Type B pancreatic cell (in vitro differentiated cells): ENCODE measurements around the gene HHAT. TPM values are rescaled to one million over a fixed set of nuclear protein-coding genes. Genes with fewer than 3 reads are reported as not detected.

Experiments used
- DNase-seq: peaks from one replicate; pipeline ENCODE4 v3.0.0; 2021; ENCODE audit warnings: mixed read lengths; ENCODE audit not compliant: unreplicated experiment; ENCODE audit errors: extremely low spot score
- H3K27ac Mint-ChIP-seq: 2 replicates; pipeline ENCODE4 v1.8.0; 2021; ENCODE audit warnings: mild to moderate bottlenecking, mixed read lengths
- H3K27me3 Mint-ChIP-seq: 2 replicates; pipeline ENCODE4 v1.8.0; 2021; ENCODE audit warnings: mixed read lengths
- H3K36me3 Mint-ChIP-seq: 2 replicates; pipeline ENCODE4 v1.8.0; 2021; ENCODE audit warnings: mixed read lengths
- H3K4me1 Mint-ChIP-seq: one replicate; pipeline ENCODE4 v1.8.0; 2021; ENCODE audit warnings: mixed read lengths; ENCODE audit not compliant: unreplicated experiment
- H3K4me3 Mint-ChIP-seq: 2 replicates; pipeline ENCODE4 v1.8.0; 2021; ENCODE audit warnings: mild to moderate bottlenecking, mixed read lengths
- H3K9me3 Mint-ChIP-seq: 2 replicates; pipeline ENCODE4 v1.8.0; 2021; ENCODE audit warnings: mixed read lengths
- total RNA-seq: library from RNA; stranded (reverse); gene quantifications from 2 replicates; pipeline ENCODE4 v1.2.1, GENCODE V29; 2021; ENCODE audit warnings: low replicate concordance
- TF ChIP-seq, protein P1 (sequence below): fragments of 200-600 bp; sonication (generic); conservative IDR thresholded peaks from 2 replicates; pipeline ENCODE4 v1.5.0; 2021; ENCODE audit warnings: antibody characterized with exemption, mild to moderate bottlenecking

HHAT gene
- total RNA-seq, 1 donor from 2014 or later, result 9.0 TPM

DNA sequence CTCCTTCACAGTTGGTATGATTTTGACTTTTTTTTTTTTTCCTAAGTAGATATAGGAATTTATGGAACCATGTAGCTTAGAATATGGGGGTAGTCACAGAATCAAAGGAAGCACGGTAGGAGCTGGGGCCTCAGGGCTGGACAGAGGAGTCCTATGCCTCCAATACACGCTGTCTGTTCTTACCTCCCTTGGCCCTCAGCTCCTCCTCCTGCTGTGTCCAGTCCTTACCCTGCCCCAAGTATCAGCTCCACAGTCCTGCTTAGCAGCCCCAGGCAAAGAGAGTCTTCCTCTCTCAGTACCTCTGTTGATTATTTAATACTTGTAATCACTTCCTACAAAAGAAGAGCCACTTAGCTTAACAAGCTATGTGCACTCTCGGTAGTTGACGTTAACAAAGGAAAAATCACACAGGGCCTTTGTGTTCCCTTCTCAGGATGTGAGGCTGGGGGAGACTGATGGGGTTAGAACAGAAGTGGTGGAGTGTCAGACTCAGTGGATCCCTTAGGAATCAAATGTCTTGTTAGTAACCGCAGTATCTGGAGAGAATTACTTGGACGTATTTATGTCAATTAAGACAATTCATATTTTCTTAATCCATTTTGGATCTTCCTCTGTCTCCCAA is 292.3 kb downstream of the HHAT start:
- no peaks in the 10 kb centered on the region for H3K9me3 Mint-ChIP-seq
- no peak overlapping the region for H3K4me3 Mint-ChIP-seq
- H3K27ac Mint-ChIP-seq, result no peak overlapping the region
- DNase-seq, result no peak
- peaks cover 16% of the 10 kb centered on the region for H3K4me1 Mint-ChIP-seq
- TF ChIP-seq, protein P1, sequence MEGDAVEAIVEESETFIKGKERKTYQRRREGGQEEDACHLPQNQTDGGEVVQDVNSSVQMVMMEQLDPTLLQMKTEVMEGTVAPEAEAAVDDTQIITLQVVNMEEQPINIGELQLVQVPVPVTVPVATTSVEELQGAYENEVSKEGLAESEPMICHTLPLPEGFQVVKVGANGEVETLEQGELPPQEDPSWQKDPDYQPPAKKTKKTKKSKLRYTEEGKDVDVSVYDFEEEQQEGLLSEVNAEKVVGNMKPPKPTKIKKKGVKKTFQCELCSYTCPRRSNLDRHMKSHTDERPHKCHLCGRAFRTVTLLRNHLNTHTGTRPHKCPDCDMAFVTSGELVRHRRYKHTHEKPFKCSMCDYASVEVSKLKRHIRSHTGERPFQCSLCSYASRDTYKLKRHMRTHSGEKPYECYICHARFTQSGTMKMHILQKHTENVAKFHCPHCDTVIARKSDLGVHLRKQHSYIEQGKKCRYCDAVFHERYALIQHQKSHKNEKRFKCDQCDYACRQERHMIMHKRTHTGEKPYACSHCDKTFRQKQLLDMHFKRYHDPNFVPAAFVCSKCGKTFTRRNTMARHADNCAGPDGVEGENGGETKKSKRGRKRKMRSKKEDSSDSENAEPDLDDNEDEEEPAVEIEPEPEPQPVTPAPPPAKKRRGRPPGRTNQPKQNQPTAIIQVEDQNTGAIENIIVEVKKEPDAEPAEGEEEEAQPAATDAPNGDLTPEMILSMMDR, result no peak
- no peaks in the 10 kb centered on the region for H3K27me3 Mint-ChIP-seq
- H3K36me3 Mint-ChIP-seq, result no peaks in the 10 kb centered on the region

DNA sequence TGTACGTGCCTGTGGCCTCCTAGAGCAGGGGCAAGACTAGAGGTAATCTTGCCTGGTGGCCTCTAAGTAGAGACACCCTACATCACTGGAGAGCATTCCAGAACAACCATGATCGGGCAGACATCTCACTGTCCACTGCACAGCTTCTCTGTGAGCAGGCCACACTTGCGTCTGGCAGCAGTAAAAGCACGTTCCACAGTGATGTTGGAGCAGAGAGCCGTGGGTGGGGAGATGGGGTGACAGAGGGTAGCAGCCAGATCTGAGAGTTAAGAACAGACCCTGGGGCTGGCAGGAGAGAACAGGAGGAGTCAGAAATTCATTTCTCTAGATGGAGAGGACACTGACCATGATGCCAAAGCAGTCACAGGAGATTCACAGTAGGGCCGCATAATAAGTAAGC is 293.0 kb downstream of the HHAT start:
- Mint-ChIP-seq H3K9me3 (no peaks in the 10 kb centered on the region), H3K4me3 (no peak overlapping the region), H3K27ac (no peak overlapping the region), H3K36me3 (no peaks in the 10 kb centered on the region), H3K27me3 (no peaks in the 10 kb centered on the region), H3K4me1 (peaks cover 16% of the 10 kb centered on the region)
- DNase-seq, result no peak
- TF ChIP-seq, protein P1, result no peak

DNA sequence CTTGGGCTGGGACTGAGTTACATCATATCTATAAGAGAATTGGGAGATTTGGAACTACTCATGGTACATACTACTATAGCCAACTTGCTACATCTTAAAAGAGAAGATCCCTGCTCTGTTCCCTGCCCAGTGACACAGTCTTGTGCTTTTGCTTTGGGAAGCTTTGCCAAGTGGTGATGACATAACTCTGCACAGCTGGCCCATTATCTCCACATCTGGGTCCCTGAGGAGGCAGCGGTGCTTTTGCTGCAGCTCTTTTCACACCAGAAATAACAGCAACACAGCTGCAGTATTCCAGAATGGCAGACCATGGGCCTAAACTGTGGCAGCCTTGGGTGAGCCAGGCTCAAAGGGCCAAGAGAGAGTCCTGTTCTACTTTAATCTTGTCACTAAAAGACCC is 296.0 kb downstream of the HHAT start:
- Mint-ChIP-seq H3K36me3 (no peaks in the 10 kb centered on the region), H3K9me3 (no peaks in the 10 kb centered on the region), H3K27ac (no peak overlapping the region), H3K4me3 (no peak overlapping the region), H3K4me1 (peaks cover 13% of the 10 kb centered on the region), H3K27me3 (no peaks in the 10 kb centered on the region)
- TF ChIP-seq, protein P1, result no peak
- no peak for DNase-seq

DNA sequence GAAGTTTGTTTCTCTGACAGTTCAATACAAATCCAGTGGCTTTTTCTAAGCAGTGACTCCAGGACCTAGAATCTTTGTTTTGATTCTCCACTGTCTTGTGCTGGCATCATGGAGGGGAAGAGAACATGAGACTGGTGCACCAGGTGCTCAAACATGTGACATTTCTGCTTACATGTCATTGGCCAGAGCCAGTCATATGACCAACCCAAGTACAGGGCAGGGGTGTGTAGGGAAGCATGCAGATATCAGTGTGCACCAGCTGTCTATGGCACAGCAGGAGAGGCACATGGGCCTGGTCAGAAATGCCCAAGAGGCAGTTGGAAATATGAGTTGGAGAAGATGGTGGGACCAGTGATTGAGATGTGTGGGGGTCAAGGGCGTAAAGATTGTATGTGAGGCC is 297.0 kb downstream of the HHAT start:
- H3K9me3 Mint-ChIP-seq, result no peaks in the 10 kb centered on the region
- H3K27ac Mint-ChIP-seq, result no peak overlapping the region
- no peaks in the 10 kb centered on the region for H3K36me3 Mint-ChIP-seq
- TF ChIP-seq, protein P1, result no peak
- no peaks in the 10 kb centered on the region for H3K27me3 Mint-ChIP-seq
- H3K4me1 Mint-ChIP-seq, result peaks cover 11% of the 10 kb centered on the region
- H3K4me3 Mint-ChIP-seq, result no peak overlapping the region
- no peak for DNase-seq

DNA sequence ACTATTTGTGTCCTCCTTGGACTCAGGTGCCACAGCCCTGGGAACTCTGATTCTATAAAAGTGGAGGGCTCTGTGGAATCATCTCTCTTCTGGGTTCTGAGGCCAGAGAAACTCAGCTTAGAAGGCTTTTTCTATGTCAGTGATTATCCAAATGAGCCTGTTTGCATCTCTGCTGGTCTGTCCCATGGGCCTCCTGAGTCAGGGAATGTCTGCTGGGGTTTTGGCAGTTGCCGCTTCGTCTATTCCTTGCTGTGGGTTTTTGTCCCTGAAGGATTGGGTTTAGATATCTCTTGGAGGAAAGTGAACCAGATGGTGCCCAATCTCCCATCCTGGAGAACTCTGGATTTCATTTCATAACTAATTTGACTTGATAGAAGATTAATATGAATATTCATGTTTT is 297.6 kb downstream of the HHAT start:
- H3K36me3 Mint-ChIP-seq, result no peaks in the 10 kb centered on the region
- no peaks in the 10 kb centered on the region for H3K27me3 Mint-ChIP-seq
- no peaks in the 10 kb centered on the region for H3K9me3 Mint-ChIP-seq
- no peak for DNase-seq
- peaks cover 5% of the 10 kb centered on the region for H3K4me1 Mint-ChIP-seq
- H3K27ac Mint-ChIP-seq, result no peak overlapping the region
- H3K4me3 Mint-ChIP-seq, result no peak overlapping the region
- TF ChIP-seq, protein P1, result no peak

DNA sequence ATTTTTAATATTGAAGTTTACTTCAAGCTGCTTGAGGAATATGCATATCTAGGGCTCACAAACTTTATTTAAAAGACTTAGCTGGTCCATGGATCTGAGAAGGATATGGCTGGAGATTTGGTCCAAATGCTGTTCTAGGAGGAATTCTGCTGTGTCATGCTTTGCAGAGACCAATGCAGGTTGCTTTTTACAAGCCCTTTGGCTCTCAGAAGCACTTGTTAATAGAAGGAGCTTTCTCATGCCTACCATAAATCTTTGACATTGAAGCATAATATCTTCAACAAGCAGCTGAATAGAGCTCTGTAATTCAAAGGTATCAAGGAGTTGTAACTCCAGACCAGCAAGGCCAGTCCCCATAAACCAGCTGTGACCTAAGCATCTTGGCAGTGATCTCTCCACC is 299.1 kb downstream of the HHAT start:
- Mint-ChIP-seq H3K36me3 (no peaks in the 10 kb centered on the region), H3K4me1 (no peaks in the 10 kb centered on the region), H3K27ac (no peak overlapping the region), H3K9me3 (no peaks in the 10 kb centered on the region), H3K27me3 (no peaks in the 10 kb centered on the region), H3K4me3 (no peak overlapping the region)
- no peak for DNase-seq
- TF ChIP-seq, protein P1, result no peak
